ENCODE results near the gene TCF3.
"Not testable (repeated sequence)": the region's sequence is repeated elsewhere in the genome, so short reads cannot be mapped to it uniquely, and the experiment has no call there.

TCF3 gene

GRCh38 chr19:1672769-1673644 is 20.6 kb upstream of the TCF3 start:
- no peak for DNase-seq

DNA sequence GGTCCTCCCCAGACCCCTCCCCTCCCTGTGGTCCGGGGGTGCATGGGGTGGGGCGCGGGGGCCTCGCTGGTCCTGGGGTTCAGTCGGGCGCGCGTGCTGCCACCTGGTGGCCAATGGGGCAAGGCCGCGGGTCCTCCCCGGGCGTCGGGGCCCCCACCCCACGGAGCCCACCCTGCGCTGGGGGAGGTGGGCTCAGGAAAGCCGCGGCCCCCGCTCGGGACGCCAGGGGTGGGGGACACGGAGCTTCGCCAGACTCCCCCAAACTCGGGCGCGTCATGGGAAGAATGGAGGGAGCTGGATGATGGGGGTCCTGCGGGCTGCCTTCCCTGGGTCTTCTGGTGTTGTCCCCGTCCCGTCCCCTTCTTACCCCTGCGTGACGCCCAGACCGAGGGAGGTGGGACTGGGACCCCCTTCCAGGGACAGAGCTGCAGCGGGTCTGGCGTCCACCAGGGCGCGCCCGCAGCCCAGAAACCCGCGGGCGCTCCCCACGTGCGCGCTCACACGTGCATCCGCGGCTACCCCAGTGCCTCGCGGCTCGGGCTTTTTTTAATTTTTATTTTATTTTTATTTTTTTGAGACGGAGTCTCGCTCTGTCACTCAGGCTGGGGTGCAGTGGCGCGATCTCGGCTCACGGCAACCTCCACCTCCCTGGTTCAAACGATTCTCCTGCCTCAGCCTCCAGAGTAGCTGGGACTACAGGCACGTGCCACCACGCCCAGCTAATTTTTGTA is 19.8 kb upstream of the TCF3 start:
- DNase-seq: no peak

DNA sequence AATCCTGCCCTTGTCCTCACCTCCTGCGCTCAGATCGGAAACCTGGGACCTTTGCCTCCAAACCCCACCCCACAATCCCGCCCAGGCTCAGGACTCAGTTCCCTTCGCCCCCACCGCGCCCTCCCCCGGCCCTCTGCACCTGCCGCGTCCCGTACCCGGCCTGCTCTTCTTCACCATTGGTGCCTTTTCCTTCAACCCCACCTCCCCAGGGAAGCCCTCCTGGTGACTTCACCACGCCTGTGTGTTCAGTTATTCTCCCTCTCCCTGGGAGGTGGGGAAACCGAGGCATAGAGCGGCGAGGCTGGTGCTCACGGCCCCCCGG is 19.3 kb upstream of the TCF3 start:
- DNase-seq: no peak

DNA sequence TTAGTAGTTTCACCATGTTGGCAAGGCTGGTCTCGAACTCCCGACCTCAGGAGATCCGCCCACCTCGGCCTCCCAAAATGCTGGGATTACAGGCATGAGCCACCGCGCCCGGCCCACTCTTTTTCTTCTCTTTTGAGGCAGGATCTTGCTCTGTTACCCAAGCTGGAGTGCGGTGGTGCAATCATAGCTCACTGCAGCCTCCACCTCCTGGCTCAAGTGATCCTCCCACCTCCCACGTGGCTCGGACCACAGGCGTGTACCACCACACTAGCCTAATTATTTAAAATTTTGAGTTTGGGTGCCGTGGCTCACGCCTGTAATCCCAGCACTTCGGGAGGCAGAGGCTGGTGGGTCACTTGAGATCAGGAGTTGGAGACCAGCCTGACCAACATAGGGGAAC is 18.3 kb upstream of the TCF3 start:
- not testable (repeated sequence) for DNase-seq

DNA sequence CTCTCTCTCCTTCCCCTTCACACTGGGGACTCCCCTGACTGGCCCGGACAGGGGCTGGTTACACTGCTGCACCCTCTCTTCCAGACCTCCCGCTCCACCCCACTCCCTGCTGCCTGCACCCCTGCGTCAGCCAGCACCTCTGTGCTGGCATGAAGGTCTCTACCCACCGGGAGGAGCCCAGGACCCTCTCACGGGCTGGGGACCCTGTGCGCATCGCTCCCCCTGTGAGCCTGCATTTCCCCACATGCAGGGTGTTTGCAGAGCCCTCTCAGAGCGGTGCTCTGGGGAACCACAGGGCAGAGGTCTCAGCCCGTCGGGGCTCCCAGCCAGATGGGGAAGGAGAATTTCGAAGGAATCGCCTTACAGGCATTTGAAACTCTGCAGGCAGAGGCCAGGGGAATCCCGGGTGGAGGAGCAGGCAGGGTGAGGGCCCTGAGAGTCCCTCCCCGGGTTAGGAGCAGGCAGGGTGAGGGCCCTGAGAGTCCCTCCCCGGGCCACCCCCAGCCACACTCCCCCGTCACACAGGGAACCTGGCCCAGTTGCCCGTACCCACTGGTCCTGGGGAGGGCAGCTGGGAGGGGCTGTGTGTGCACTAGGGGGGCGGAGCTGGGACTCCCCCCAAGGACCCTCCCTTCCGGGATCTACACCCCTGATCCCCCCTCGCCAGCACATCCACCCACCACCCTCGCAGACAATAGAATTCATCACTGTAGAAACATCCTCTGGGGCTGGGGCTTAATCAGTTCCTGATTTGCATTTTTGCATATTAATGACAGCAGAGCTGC is 16.3 kb upstream of the TCF3 start:
- DNase-seq: no peak

DNA sequence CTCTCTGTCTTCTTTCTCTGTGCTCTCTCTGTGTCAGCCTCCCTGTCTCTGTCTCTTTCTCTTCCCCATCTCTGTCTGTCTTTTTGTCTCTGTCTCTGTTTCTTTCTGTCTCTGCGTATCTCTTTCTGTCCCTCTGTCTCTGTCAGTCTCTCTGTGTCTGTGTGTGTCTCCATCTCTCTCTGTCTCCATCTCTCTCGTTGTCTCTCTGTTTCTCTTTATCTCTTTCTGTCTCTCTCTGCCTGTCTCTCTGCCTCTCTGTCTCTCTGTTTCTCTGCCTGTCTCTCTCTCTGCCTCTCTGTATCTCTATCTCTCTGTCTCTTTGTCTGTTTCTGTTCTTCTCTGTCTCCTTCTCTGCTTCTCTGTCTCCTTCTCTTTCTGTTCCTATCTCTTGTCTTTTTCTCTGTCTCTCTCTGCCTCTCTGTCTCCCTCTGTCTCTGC is 15.7 kb upstream of the TCF3 start:
- DNase-seq: no peak

- DNase-seq: no peak
Measured at GRCh38 chr19:1665565-1666047, 13.2 kb upstream of the TCF3 start.

DNA sequence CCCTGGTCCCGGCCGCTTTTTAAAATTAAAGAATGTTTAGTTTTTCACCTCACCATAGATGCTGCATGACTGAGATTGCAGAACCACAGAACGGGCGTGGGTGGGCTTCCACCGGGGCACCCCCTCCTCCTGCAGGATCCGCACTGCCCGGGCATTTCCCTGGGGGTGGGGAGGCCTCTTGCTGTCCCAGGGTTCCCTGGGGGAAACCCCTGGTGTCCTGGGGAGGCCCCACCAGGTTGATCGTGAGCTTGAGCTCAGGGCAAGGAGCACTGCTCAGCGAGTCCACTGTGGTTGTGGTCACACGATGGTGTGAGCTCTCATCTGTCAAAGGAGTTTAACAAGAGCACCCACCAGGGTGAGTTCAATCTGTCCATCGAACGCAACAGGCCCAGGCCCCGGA is 11.4 kb upstream of the TCF3 start:
- no peak for DNase-seq

GRCh38 chr19:1663227-1663626 is 10.8 kb upstream of the TCF3 start:
- DNase-seq: not testable (repeated sequence)

DNA sequence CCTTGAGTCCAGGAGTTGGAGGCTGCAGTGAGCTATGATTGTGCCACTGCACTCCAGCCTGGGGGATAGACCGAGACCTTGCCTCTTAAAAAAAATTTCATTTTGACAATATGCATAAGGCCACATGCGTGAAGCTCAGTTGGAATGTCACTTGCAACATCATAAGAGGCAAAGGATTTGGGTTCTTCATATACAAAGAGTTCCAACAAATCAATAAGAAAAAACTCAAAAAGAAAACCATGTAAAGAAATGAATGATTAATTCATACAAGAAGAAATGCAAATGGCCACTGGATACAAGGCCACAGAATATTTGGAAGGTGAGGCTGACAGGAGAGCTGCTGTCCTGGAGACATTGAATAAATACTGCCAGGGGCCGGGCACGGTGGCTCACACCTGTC is 9.6 kb upstream of the TCF3 start:
- no peak for DNase-seq

DNA sequence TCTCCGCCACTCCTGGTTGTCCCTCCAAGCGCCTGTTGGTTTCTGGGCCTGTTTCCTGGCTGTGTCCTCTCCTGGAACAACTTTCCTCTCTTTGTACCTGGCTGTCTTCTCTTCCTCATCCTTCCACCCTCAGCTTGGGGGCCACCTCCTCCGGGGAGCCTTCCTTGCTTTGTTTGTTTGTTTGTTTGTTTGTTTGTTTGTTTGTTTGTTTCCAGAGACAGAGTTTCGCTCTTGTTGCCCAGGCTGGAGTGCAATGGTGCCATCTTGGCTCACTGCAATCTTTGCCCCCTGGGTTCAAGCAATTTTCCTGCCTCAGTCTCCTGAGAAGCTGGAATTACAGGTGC is 6.6 kb upstream of the TCF3 start:
- DNase-seq: no peak

- no peak for DNase-seq
Measured at GRCh38 chr19:1658150-1659083, 6.0 kb upstream of the TCF3 start.

DNA sequence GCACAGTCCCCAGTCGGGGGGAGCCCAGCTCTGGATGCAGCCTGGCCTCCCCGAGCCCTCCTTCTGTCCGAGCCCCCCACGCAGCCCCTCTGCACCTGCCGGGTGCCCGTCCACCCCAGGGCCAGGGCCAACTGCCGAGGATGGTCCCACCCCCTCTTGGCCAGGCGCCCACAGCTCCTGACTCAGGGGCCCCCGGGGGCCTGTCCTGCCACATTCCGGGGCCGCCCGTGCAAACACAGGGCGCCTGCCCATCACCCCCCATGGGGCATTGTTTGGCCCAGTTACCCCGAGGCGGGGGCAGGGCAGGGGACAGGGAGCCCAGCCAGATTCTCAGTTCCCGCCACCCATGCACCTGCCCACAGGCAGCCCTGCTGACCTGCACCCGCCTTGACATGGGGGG is 5.3 kb upstream of the TCF3 start:
- DNase-seq: no peak

- DNase-seq: no peak
Measured at GRCh38 chr19:1656988-1657536, 4.6 kb upstream of the TCF3 start.

GRCh38 chr19:1655987-1656608 is 3.7 kb upstream of the TCF3 start:
- no peak for DNase-seq

DNA sequence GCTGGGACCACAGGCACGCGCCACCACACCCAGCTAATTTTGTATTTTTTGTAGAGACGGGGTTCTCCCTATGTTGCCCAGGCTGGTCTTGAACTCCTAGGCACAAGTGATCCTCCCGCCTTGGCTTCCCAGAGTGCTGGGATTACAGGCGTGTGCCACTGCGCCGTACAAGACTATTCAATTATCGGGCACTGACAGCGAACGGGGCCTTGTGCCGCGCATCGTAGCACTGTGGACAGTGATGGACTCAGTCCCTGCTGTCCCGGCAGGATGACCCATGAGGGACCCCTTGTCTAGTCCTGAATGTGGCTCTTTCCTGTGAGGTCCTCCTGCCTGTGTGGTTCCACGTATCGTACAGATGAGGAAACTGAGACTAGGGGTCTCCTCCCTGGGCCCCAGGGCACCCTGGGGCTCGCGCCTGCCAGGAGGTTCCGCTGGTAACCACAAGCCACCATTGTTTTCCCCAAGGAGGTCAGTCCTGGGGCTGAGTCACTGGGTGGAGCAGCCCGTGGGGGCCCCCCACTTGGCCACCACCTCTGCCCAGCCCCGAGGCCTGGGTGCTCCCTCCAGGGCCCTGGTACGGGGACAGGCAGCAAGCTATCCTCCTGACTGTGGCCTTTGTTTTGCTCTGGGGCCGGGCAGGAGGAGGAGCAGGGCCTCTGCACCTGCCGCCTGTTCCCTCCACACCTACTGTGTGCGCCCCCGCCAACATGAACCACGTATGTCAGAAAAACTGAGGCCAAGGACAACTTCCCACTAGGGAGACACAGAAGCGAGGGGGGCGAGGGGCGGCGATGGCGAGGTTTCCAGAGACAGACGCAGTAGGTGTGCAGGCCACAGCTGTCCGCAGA is 2.9 kb upstream of the TCF3 start:
- no peak for DNase-seq

GRCh38 chr19:1654178-1654792 is 1.9 kb upstream of the TCF3 start:
- DNase-seq: no peak

DNA sequence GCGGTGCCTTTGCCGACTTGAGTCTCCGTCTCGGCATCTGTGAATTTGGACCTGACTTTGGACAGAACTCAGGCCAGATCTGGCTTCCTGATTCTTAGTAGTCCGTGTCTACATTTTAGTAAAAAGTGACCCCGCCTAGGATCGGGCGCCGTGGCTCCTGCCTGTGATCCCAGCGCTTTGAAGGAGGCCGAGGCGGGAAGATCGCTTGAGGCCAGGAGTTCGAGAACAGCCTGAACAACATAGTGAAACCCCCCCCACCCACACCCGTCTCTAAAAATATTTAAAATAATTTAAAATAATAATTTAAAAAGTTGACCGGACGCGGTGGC is 849 bp upstream of the TCF3 start:
- no peak for DNase-seq

DNA sequence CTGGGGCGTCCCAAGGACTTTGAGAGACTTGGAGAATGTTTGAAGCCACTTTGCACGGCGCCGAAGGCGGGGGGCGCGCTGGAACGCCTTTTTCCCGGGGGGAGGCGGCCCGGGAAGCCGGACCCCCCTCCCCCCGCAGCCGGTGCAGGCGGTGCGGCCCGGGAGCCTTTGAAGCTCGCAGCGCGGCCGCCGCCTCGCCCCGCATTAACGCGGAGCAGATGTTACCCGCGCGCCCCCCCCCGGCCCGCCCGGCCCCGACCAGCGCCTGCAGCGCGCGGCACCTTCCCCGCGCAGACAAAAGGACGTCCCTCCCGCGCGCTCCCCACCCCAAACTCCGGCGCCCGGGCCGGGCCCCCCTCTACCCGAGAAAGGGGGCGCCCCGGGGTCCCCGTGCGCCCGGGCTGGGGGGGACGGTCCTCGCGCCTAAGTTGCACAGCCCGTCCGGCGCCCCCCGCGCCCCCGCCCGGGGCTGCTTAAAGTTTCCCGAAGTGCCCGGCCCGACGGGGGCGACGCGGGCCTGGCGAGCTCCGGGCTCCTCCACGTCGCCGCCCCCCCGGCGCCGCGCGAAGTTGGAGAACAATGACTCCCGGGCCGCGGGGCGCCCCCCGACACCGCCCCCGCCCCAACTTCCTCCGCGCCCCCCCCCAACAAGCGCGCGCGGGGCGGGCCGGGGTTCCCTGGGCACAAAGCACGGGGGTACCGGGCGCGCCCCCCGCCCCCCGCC is 685 bp downstream of the TCF3 start:
- DNase-seq: peak; percentile 8

Measured in NCI-H774 (cell line).